CD14-positive monocyte (primary cell): ENCODE data around the gene ACR. TPM values are rescaled to one million over a fixed set of nuclear protein-coding genes. Genes with fewer than 3 reads are reported as not detected.
"Not testable (repeated sequence)": the region's sequence is repeated elsewhere in the genome, so short reads cannot be mapped to it uniquely, and the experiment has no call there.

ENCODE experiments used
- DNase-seq, 3 donors: peaks; one replicate each; pipeline ENCODE4 v3.0.0-alpha.2; 2011 to 2022
- H2AFZ ChIP-seq: 2 replicates; pipeline ENCODE4 v1.6.0; 2012; ENCODE audit warnings: mild to moderate bottlenecking, low read depth, low read length, inconsistent platforms; ENCODE audit not compliant: insufficient read depth, poor library complexity, severe bottlenecking
- H3K27ac ChIP-seq, 2 donors: 1 replicate in 1 of 2; 2 replicates in 1 of 2; pipeline ENCODE4 v1.5.1; 2012 to 2013; ENCODE audit warnings: low read length in 2 of 2, control low read depth in 1 of 2, inconsistent platforms in 1 of 2, low read depth in 1 of 2, mild to moderate bottlenecking in 1 of 2
- H3K27me3 ChIP-seq, 2 donors: one replicate each; pipeline versions ENCODE4 v1.6.0 to v1.6.1; 2011 to 2013; ENCODE audit warnings: low read length in 2 of 2; ENCODE audit not compliant: control insufficient read depth in 2 of 2, insufficient read depth in 2 of 2
- H3K36me3 ChIP-seq, 2 donors: replicated peaks in 1 of 2; 1 replicate in 1 of 2; 2 replicates in 1 of 2; pipeline versions ENCODE4 v1.5.1 to v1.6.1; 2012 to 2013; ENCODE audit warnings: low read length in 2 of 2, control low read depth in 1 of 2, inconsistent platforms in 1 of 2, mild to moderate bottlenecking in 1 of 2; ENCODE audit not compliant: insufficient read depth in 2 of 2, control insufficient read depth in 1 of 2
- H3K4me1 ChIP-seq, 2 donors: 1 replicate in 1 of 2; 2 replicates in 1 of 2; pipeline versions ENCODE4 v1.5.1 to v1.6.1; 2012 to 2013; ENCODE audit warnings: low read length in 2 of 2, control low read depth in 1 of 2, inconsistent platforms in 1 of 2, mild to moderate bottlenecking in 1 of 2, moderate library complexity in 1 of 2; ENCODE audit not compliant: insufficient read depth in 2 of 2, control insufficient read depth in 1 of 2
- H3K4me2 ChIP-seq: replicated peaks from 2 replicates; pipeline ENCODE3; 2012; ENCODE audit warnings: low read length, moderate library complexity, mild to moderate bottlenecking; ENCODE audit not compliant: poor library complexity, severe bottlenecking; ENCODE audit errors: extremely low read depth
- H3K4me3 ChIP-seq, 3 experiments: fragments of 200-600 bp in 1 of 3; sonication (generic) in 1 of 3; replicated peaks in 1 of 3; 1 replicate in 2 of 3; 2 replicates in 1 of 3; pipeline ENCODE4 v1.5.1; 2011 to 2013; ENCODE audit warnings: low read length in 3 of 3, mild to moderate bottlenecking in 3 of 3, control low read depth in 2 of 3, low read depth in 2 of 3, inconsistent platforms in 1 of 3, moderate library complexity in 1 of 3
- H3K79me2 ChIP-seq: 2 replicates; pipeline ENCODE4 v1.6.0; 2012; ENCODE audit warnings: mild to moderate bottlenecking, control low read depth, inconsistent platforms, low read length, moderate library complexity; ENCODE audit not compliant: insufficient read depth
- H3K9ac ChIP-seq: 2 replicates; pipeline ENCODE4 v1.6.0; 2017; ENCODE audit warnings: low read length, mild to moderate bottlenecking; ENCODE audit not compliant: insufficient read depth, poor library complexity, severe bottlenecking
- H3K9me3 ChIP-seq, 2 donors: replicated peaks in 1 of 2; 1 replicate in 1 of 2; 2 replicates in 1 of 2; pipeline versions ENCODE4 v1.5.1 to v1.6.1; 2012 to 2013; ENCODE audit warnings: low read length in 2 of 2, control low read depth in 1 of 2; ENCODE audit not compliant: control insufficient read depth in 1 of 2, insufficient read depth in 1 of 2
- H4K20me1 ChIP-seq: 2 replicates; pipeline ENCODE4 v1.6.0; 2012; ENCODE audit warnings: mild to moderate bottlenecking, low read length, control low read depth, moderate library complexity; ENCODE audit not compliant: insufficient read depth
- H3K27ac Mint-ChIP-seq, 7 donors: one replicate each; pipeline ENCODE4 v1.8.0; 2020; ENCODE audit warnings: mild to moderate bottlenecking in 7 of 7, mixed read lengths in 7 of 7, moderate library complexity in 6 of 7, inconsistent platforms in 2 of 7
- H3K27me3 Mint-ChIP-seq, 3 donors: one replicate each; pipeline ENCODE4 v1.8.0; 2021 to 2022; ENCODE audit warnings: low read depth in 3 of 3, mild to moderate bottlenecking in 3 of 3, mixed read lengths in 3 of 3, moderate library complexity in 3 of 3, inconsistent platforms in 1 of 3
- H3K36me3 Mint-ChIP-seq, 2 donors: one replicate each; pipeline ENCODE4 v1.8.0; 2020; ENCODE audit warnings: mixed read lengths in 2 of 2, inconsistent platforms in 1 of 2, mild to moderate bottlenecking in 1 of 2
- H3K4me1 Mint-ChIP-seq: one replicate; pipeline ENCODE4 v1.8.0; 2020; ENCODE audit warnings: mild to moderate bottlenecking, mixed read lengths
- H3K4me3 Mint-ChIP-seq, 2 donors: one replicate each; pipeline ENCODE4 v1.8.0; 2020; ENCODE audit warnings: mild to moderate bottlenecking in 2 of 2, mixed read lengths in 2 of 2, moderate library complexity in 1 of 2
- H3K9me3 Mint-ChIP-seq, 7 donors: one replicate each; pipeline ENCODE4 v1.8.0; 2020 to 2022; ENCODE audit warnings: mixed read lengths in 7 of 7, mild to moderate bottlenecking in 6 of 7, moderate library complexity in 6 of 7, inconsistent platforms in 2 of 7
- CTCF ChIP-seq: fragments of 200-600 bp; IDR thresholded peaks from one replicate; pipeline ENCODE4 v1.8.0; 2022; ENCODE audit warnings: antibody characterized with exemption, mild to moderate bottlenecking
- WGBS: methylation state at CpG from one replicate; pipeline ENCODE4 v1.1.5; 2013; ENCODE audit warnings: missing lambda C conversion rate; ENCODE audit not compliant: insufficient coverage; 5-methylcytosine and 5-hydroxymethylcytosine counted together
- intact Hi-C, 2 donors: fragments of 100-400 bp; cut with micrococcal nuclease; formaldehyde crosslinking; loops; one replicate each; pipeline versions ENCODE4 v1.15.0 to v1.15.1; 2023
- polyA plus RNA-seq, 3 donors: library from polyadenylated mRNA; depleted of rRNA in 1 of 3; unstranded in 2 of 3; stranded (reverse) in 1 of 3; fragments of 300-500 nt in 2 of 3; fragments of >200 nt in 1 of 3; fragmentation: Illumina TruSeq in 2 of 3; gene quantifications; 1 replicate in 2 of 3; 2 replicates in 1 of 3; pipeline ENCODE4 v1.2.3, GENCODE V29; 2012 to 2021

ACR gene
- polyA plus RNA-seq, 3 donors, result not detected

GRCh38 chr22:50739894-50740293, 1.9 kb downstream of the ACR start:
- DNase-seq, result no peak

DNA sequence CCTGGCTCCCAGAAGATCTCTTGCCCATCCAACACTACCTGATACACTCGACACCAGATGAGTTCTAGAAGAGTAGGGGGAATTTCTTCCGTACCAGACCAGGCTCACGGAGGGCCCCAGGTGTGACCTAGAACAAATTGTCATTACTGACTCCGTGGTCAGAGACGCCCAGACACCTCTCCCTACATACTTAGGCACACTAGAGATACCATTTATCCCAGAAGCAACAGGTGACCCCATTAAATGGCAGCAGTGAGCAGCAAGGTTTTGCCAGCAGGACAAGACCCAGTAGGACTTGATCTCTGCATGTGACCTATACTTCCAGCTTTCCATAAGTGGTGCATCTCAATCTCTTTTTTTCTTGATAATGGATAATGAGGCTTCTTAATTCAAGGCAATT, 2.7 kb downstream of the ACR start:
- WGBS, result 100% methylated on average over 1 of the region's 5 CpGs
- not testable (repeated sequence) for H3K9me3 Mint-ChIP-seq

More at GRCh38 chr22:50739894-50740293, 1.9 kb downstream of the ACR start:
- H3K4me3 ChIP-seq, result no peak overlapping the region
- H3K4me1 ChIP-seq, result no peaks in the 10 kb centered on the region
- 87% methylated on average over 12 of the region's 12 CpGs for WGBS
- intact Hi-C loops, result no loop called here
- H3K9me3 ChIP-seq, result no peaks in the 10 kb centered on the region
- no peaks in the 10 kb centered on the region for H3K4me1 Mint-ChIP-seq
- no peak overlapping the region for H2AFZ ChIP-seq
- no peaks in the 10 kb centered on the region for H3K79me2 ChIP-seq
- no peak for TF ChIP-seq CTCF
- no peaks in the 10 kb centered on the region for H3K27me3 ChIP-seq
- H3K4me2 ChIP-seq, result no peak overlapping the region
- H3K9ac ChIP-seq, result no peak overlapping the region
- no peak overlapping the region for H3K4me3 Mint-ChIP-seq
- peaks cover 0 to 6% (median 0%) of the 10 kb centered on the region in 7 donors for H3K9me3 Mint-ChIP-seq
- H3K36me3 Mint-ChIP-seq, result no peaks in the 10 kb centered on the region
- no peak overlapping the region for H3K27ac Mint-ChIP-seq
- H4K20me1 ChIP-seq, result no peaks in the 10 kb centered on the region
- no peak overlapping the region for H3K27ac ChIP-seq
- H3K27me3 Mint-ChIP-seq, result peaks cover 0 to 3% (median 2%) of the 10 kb centered on the region in 3 donors
- H3K36me3 ChIP-seq, result no peaks in the 10 kb centered on the region

GRCh38 chr22:50744424-50744823, 6.4 kb downstream of the ACR start:
- WGBS, result 0% methylated on average over 1 of the region's 12 CpGs

More for the DNA sequence above, 2.7 kb downstream of the ACR start:
- H4K20me1 ChIP-seq, H3K9me3 ChIP-seq, H3K27me3 ChIP-seq, H3K4me1 Mint-ChIP-seq, H3K4me2 ChIP-seq, H3K4me3 ChIP-seq, H2AFZ ChIP-seq, DNase-seq, H3K4me3 Mint-ChIP-seq, H3K27ac ChIP-seq, H3K79me2 ChIP-seq, H3K27me3 Mint-ChIP-seq, H3K9ac ChIP-seq, H3K36me3 ChIP-seq, H3K27ac Mint-ChIP-seq, intact Hi-C loops, H3K36me3 Mint-ChIP-seq, H3K4me1 ChIP-seq: not testable (repeated sequence)

GRCh38 chr22:50747521-50747920, 9.5 kb downstream of the ACR start:
- H2AFZ ChIP-seq, H3K9me3 Mint-ChIP-seq, H3K27me3 ChIP-seq, H3K27ac Mint-ChIP-seq, H3K4me2 ChIP-seq, H3K27ac ChIP-seq, H3K4me3 Mint-ChIP-seq, H3K4me1 ChIP-seq, H3K36me3 ChIP-seq, H3K4me1 Mint-ChIP-seq, H3K27me3 Mint-ChIP-seq, H4K20me1 ChIP-seq, intact Hi-C loops, H3K36me3 Mint-ChIP-seq, DNase-seq, H3K4me3 ChIP-seq, H3K9me3 ChIP-seq, H3K9ac ChIP-seq, H3K79me2 ChIP-seq: not testable (repeated sequence)
- WGBS, result no CpG with 5 or more reads among the region's 1 CpG

More at GRCh38 chr22:50744424-50744823, 6.4 kb downstream of the ACR start:
- H3K36me3 ChIP-seq, H3K4me2 ChIP-seq, H3K36me3 Mint-ChIP-seq, H3K9me3 Mint-ChIP-seq, H2AFZ ChIP-seq, H3K27me3 ChIP-seq, H3K9me3 ChIP-seq, H3K79me2 ChIP-seq, H3K27me3 Mint-ChIP-seq, H3K4me1 Mint-ChIP-seq, H3K4me3 Mint-ChIP-seq, DNase-seq, H3K27ac ChIP-seq, intact Hi-C loops, H3K4me3 ChIP-seq, H3K27ac Mint-ChIP-seq, H3K9ac ChIP-seq, H4K20me1 ChIP-seq, H3K4me1 ChIP-seq: not testable (repeated sequence)
